ENCODE results near the gene GNG4. TPM values are rescaled to one million over a fixed set of nuclear protein-coding genes. Genes with fewer than 3 reads are reported as not detected.

GNG4 gene
- total RNA-seq, 1 donor: 7.3 TPM

DNA sequence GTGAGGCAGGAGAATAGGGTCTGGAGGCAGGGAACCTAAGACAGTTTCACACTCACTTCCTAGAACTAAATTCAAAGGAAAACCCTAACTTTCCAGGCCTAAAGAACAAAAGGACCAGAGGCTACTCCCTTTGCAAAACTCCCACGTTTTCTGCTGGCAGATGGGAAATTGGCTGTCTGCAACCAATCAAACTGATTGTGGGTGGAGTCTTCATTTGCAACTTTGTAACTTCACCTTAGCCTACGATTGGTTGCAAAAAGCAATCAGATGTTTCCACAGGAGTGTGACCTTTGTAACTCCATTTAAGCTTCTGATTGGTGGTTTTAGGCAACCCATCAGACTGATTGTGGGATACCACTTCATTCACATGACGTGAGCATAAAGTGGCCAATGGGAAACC, 19.7 kb upstream of the GNG4 start:
- no peak for DNase-seq (ENCODE audit: low read depth)
- TF ChIP-seq, protein P1, sequence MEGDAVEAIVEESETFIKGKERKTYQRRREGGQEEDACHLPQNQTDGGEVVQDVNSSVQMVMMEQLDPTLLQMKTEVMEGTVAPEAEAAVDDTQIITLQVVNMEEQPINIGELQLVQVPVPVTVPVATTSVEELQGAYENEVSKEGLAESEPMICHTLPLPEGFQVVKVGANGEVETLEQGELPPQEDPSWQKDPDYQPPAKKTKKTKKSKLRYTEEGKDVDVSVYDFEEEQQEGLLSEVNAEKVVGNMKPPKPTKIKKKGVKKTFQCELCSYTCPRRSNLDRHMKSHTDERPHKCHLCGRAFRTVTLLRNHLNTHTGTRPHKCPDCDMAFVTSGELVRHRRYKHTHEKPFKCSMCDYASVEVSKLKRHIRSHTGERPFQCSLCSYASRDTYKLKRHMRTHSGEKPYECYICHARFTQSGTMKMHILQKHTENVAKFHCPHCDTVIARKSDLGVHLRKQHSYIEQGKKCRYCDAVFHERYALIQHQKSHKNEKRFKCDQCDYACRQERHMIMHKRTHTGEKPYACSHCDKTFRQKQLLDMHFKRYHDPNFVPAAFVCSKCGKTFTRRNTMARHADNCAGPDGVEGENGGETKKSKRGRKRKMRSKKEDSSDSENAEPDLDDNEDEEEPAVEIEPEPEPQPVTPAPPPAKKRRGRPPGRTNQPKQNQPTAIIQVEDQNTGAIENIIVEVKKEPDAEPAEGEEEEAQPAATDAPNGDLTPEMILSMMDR (IDR thresholded peaks at IDR 0.05; ENCODE audit: insufficient read depth, low read depth, low read length): no peak
- no peak overlapping the region for H3K4me3 ChIP-seq (ENCODE audit: low read depth, low read length)

DNA sequence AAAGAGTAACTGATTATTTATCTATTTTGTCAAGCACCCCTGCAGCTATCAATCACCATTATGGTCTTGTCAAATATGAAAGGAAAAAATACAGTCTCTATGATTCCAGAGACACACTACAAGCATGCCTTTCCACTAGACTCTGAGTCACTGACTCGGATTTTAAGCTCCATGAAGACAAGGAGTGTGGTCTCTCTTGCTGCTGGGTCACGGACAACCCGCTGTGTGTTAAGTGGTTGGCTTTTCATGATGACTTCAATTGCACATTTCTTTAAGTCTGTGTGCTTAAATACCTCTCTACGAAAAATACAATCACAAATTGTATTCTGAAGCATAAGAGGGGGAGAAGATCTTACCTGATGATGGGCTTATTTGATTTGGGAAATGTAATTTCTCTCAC, 14.0 kb upstream of the GNG4 start:
- H3K4me3 ChIP-seq (ENCODE audit: low read depth, low read length): no peak overlapping the region
- DNase-seq (ENCODE audit: low read depth): no peak
- TF ChIP-seq, protein P1 (IDR thresholded peaks at IDR 0.05; ENCODE audit: insufficient read depth, low read depth, low read length): no peak

DNA sequence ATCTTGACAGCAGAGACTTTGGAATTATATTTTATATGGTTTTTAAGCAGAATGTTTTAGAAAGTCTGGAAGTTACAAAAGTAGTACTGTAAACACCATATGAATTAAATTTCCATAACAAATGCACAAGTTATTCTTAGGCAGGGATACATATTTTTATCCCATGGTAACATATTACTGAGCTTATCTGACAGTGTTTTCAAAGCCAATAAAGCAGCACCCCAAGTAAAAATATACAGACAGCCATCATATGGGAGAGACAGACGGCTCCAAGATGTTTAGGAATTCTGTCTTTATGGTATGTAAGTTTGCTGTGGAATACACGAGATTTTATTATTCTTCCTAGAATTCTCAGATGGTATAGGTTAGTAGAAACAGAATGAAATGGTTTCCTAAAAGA, 12.0 kb upstream of the GNG4 start:
- TF ChIP-seq, protein P1 (IDR thresholded peaks at IDR 0.05; ENCODE audit: insufficient read depth, low read depth, low read length): no peak
- DNase-seq (ENCODE audit: low read depth): no peak
- no peak overlapping the region for H3K4me3 ChIP-seq (ENCODE audit: low read depth, low read length)

DNA sequence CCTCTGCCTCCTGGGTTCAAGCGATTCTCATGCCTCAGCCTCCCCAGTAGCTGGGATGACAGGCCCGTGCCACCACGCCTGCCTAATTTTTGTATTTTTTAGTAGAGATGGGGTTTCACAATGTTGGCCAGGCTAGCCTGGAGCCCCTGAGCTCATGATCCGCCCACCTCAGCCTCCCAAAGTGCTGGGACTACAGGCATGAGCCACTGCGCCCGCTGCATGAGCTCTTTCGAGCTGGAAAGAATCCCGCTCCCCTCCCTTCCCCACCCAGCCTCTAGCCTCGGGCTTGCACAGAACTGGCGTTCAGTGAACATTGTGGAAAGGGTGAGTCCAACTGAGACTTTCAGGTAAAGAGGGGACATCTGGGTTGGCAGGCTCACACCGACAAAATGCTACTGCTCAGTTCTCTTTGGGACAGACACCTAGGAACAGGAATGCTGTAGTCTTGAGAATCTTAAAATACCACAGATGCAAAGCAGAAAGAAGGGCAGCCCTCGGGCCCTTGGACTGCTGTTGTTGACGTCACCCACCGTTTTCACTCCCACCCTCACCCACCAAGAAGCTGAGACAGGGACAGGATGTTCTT, 9.7 kb upstream of the GNG4 start:
- no peak for DNase-seq (ENCODE audit: low read depth)
- TF ChIP-seq, protein P1 (IDR thresholded peaks at IDR 0.05; ENCODE audit: insufficient read depth, low read depth, low read length): no peak
- H3K4me3 ChIP-seq (ENCODE audit: low read depth, low read length): no peak overlapping the region

DNA sequence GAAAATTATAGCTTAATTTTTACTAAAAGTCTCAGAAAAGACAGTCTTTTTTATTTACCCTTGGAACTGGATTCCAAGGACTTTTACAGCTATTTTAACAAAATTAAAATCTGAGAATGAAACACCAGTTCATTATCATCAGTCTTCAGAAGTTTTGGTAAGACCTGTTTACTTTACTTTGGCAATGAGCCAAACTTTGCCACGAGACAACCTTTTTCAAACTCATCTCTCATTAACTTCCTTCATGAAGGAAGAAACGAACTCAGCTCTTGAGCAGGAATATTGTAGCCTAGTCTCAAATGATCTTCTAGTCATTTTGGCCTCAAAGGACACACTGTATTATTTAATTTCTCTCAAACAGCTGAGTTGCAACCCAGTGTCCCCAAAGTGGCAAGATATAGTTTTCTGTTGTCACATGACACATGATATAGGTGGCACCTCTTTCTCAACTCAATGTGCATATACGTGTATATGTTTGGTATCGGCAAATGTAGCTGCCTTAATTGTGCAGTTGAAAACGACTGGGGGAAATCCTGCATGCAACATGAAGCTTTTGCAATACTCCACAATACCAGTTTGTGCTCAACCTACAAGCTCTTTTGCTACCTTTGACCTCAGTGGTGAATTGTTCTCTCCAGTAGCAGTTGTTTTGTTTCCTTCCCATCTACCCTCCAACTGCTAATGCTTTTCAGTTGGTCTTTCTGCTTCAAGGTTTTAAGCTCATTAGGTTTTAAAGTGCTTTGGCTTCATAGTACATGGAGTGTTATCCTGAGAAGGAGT, 8.4 kb upstream of the GNG4 start:
- H3K4me3 ChIP-seq (ENCODE audit: low read depth, low read length): no peak overlapping the region
- DNase-seq (ENCODE audit: low read depth): no peak
- TF ChIP-seq, protein P1 (IDR thresholded peaks at IDR 0.05; ENCODE audit: insufficient read depth, low read depth, low read length): no peak

DNA sequence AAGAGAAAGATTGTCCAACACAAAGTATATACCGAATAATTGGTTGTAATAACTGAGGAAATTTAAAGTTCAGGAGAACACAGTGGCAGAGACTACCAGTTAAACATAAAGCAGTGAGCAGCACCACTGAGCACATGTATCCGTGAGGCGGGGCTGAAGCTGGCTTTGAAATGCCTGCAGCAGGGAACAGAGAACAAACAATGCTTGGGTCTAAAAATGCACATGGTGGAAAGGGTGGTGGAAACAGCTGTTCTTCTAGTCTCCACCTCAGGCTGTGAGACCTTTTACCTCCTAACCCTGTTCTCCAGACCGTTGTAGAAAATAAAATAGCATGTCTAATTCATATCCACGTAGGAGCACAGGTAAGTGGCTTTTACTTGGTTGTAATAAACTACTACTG, 7.7 kb upstream of the GNG4 start:
- TF ChIP-seq, protein P1 (IDR thresholded peaks at IDR 0.05; ENCODE audit: insufficient read depth, low read depth, low read length): no peak
- no peak for DNase-seq (ENCODE audit: low read depth)
- no peak overlapping the region for H3K4me3 ChIP-seq (ENCODE audit: low read depth, low read length)
